ENCODE measurements around the gene C19orf38.
A peak's percentile ranks its signal among the peaks of the same experiment; 100 is the strongest.

The C19orf38 gene

GRCh38 chr19:10805758-10806247 is 42.4 kb upstream of the C19orf38 start:
- no peaks in the 10 kb centered on the region for H3K9me3 Mint-ChIP-seq
- peaks cover 45% of the 10 kb centered on the region for H3K36me3 Mint-ChIP-seq (ENCODE audit: low read depth)

GRCh38 chr19:10808937-10809649 is 39.1 kb upstream of the C19orf38 start:
- no peak for TF ChIP-seq CTCF (IDR thresholded peaks at IDR 0.05)
- Mint-ChIP-seq H3K9me3 (no peaks in the 10 kb centered on the region), H3K4me3 (no peak overlapping the region), H3K27me3 (ENCODE audit: low read depth, poor library complexity) (peaks cover 2% of the 10 kb centered on the region), H3K27ac (peak overlapping the region; percentile 30), H3K4me1 (no peaks in the 10 kb centered on the region), H3K36me3 (ENCODE audit: low read depth) (peaks cover 43% of the 10 kb centered on the region)
- no peak for DNase-seq

More at GRCh38 chr19:10805758-10806247, 42.4 kb upstream of the C19orf38 start:
- Mint-ChIP-seq H3K4me3 (no peak overlapping the region), H3K27me3 (ENCODE audit: low read depth, poor library complexity) (peaks cover 2% of the 10 kb centered on the region), H3K27ac (no peak overlapping the region), H3K4me1 (no peaks in the 10 kb centered on the region)
- no peak for TF ChIP-seq CTCF (IDR thresholded peaks at IDR 0.05)
- no peak for DNase-seq

DNA sequence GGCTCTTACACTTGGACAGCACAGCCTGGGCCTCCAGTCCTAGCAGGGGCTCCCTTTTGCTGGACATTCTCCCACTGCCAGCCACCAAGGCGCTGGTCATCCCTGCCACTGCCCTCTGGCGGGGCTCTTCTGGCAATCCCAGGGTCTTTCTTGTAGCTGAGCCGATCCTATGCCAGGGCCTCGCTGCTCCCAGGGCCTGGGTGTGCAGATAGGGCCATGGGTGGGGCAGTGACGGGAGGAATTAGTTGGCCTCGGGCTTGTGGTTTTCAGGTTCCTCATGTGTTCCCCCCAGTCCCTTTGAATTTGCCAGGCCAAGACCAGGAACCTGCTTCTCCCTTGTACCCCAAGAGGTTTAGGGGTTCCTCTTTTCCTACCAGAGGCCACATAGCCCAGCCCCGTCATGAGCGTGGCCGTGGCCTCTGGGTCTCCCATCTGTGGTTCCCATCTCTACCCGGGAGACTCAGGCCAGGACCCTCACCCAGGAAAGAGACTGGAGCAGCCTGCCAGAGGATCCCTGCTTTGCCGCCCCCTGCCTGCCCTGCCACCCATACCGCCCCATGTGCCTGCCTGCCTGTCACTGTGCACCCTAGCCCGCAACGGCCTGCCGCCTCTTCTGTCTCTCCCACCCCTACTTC is 38.4 kb upstream of the C19orf38 start:
- H3K9me3 Mint-ChIP-seq, result no peaks in the 10 kb centered on the region
- no peak for TF ChIP-seq CTCF (IDR thresholded peaks at IDR 0.05)
- no peaks in the 10 kb centered on the region for H3K4me1 Mint-ChIP-seq
- peaks cover 44% of the 10 kb centered on the region for H3K36me3 Mint-ChIP-seq (ENCODE audit: low read depth)
- H3K27me3 Mint-ChIP-seq (ENCODE audit: low read depth, poor library complexity), result peaks cover 2% of the 10 kb centered on the region
- DNase-seq, result no peak
- no peak overlapping the region for H3K4me3 Mint-ChIP-seq
- H3K27ac Mint-ChIP-seq, result no peak overlapping the region

DNA sequence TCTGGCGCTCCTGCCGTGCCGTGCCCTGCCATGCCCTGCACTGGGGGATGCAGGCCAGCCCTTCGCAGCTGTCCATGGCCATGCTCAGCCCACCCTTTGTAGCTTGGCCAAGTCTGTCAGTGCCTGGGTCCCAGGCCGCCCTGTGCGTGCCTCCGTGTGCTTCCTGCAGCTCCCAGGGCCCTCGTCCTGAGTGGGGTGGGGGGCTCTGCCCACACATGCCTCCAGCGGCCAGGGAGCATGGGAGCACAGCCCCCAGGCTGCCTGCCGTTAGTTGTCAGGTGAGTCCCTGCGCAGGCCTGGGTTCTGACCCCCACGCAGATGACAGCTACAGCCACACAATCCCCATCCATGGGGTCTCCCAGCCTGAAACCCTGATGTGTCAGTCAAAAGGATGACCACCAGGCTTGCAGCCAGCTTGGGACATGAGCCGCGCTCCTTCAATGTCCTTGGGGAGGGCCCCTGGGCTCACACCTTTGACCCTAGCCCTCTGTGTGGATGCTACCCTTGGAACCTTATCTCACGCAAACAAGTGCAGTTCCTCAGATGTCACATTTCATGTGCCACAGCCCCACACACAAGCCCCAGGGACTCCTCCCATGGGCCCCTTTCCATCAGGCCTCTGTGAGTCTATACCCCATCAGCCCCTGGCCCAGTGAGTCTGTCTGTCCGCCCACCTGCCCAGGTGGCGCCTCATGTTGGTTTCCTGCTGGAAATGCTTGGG is 36.7 kb upstream of the C19orf38 start:
- peaks cover 5% of the 10 kb centered on the region for H3K4me1 Mint-ChIP-seq
- H3K27ac Mint-ChIP-seq, result no peak overlapping the region
- H3K36me3 Mint-ChIP-seq (ENCODE audit: low read depth), result peaks cover 36% of the 10 kb centered on the region
- TF ChIP-seq CTCF (IDR thresholded peaks at IDR 0.05), result no peak
- no peak for DNase-seq
- H3K27me3 Mint-ChIP-seq (ENCODE audit: low read depth, poor library complexity), result no peaks in the 10 kb centered on the region
- H3K4me3 Mint-ChIP-seq, result no peak overlapping the region
- H3K9me3 Mint-ChIP-seq, result no peaks in the 10 kb centered on the region

DNA sequence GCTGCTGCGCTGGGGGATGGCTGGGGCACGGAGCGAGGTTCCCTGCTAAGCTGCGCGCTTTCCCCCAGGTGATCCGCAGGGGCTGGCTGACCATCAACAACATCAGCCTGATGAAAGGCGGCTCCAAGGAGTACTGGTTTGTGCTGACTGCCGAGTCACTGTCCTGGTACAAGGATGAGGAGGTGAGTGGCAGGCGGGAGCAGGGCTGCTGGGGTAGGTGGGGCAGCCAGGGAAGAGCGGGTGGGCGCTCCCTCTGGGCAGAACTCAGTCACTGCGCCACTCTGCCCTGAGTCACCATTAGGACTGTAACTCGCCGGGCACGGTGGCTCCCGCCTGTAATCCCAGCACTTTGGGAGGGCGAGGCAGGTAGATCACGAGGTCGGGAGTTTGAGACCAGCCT is 36.0 kb upstream of the C19orf38 start:
- peaks cover 36% of the 10 kb centered on the region for H3K36me3 Mint-ChIP-seq (ENCODE audit: low read depth)
- H3K9me3 Mint-ChIP-seq, result no peaks in the 10 kb centered on the region
- no peak overlapping the region for H3K4me3 Mint-ChIP-seq
- H3K27ac Mint-ChIP-seq, result no peak overlapping the region
- TF ChIP-seq CTCF (IDR thresholded peaks at IDR 0.05), result no peak
- DNase-seq, result no peak
- H3K27me3 Mint-ChIP-seq (ENCODE audit: low read depth, poor library complexity), result no peaks in the 10 kb centered on the region
- peaks cover 9% of the 10 kb centered on the region for H3K4me1 Mint-ChIP-seq
